Astrocyte of the spinal cord (primary cell): ENCODE measurements around the gene IRGC.

ENCODE experiments used
- DNase-seq: peaks from one replicate; pipeline ENCODE4 v3.0.0; 2011; ENCODE audit warnings: low read depth, low spot score
- H3K4me3 ChIP-seq: 2 replicates; pipeline ENCODE4 v1.5.1; 2011; ENCODE audit warnings: low read depth, mild to moderate bottlenecking, low read length, moderate library complexity
- CTCF ChIP-seq: IDR thresholded peaks from 2 replicates; pipeline ENCODE4 v1.5.1; 2012; ENCODE audit warnings: low read depth, mild to moderate bottlenecking, low read length, inconsistent platforms
- in situ Hi-C: cut with HindIII; loops from 2 replicates; pipeline ENCODE4 v1.10.0; 2017; ENCODE audit warnings: low sequenced_read_pairs

IRGC gene

GRCh38 chr19:43741075-43741825 is 25.4 kb downstream of the IRGC start:
- in situ Hi-C loops, result no loop called here
- no peak for TF ChIP-seq CTCF
- no peak for DNase-seq

GRCh38 chr19:43743059-43743458 is 27.2 kb downstream of the IRGC start:
- TF ChIP-seq CTCF, result no peak
- DNase-seq, result peak; percentile 48
- H3K4me3 ChIP-seq, result no peak overlapping the region
- in situ Hi-C loops, result no loop called here

More at GRCh38 chr19:43741075-43741825, 25.4 kb downstream of the IRGC start:
- no peak overlapping the region for H3K4me3 ChIP-seq

GRCh38 chr19:43747557-43748204 is 31.8 kb downstream of the IRGC start:
- in situ Hi-C loops, result no loop called here
- no peak overlapping the region for H3K4me3 ChIP-seq
- peak; percentile 29 for DNase-seq
- no peak for TF ChIP-seq CTCF

DNA sequence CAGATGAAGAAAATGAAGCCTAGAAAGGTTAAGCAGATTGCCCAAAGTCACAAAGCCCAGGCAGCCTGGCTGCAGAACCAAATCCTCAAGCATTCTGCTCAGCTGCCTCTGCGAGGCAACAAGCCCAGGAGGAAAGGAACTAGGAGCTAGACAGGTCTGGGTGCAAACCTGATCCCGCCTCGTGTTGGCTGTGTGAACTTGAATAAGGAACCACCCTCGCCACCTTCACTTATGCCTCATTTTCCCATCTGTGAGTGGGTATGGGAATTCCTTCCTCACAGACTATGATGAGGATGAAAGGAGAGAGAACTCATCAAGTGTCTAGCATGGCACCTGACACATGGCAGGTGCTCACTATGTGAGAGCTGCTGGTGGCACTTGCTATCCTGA is 32.3 kb downstream of the IRGC start:
- no peak for DNase-seq
- no peak overlapping the region for H3K4me3 ChIP-seq
- TF ChIP-seq CTCF, result no peak
- in situ Hi-C loops, result no loop called here

GRCh38 chr19:43748685-43749084 is 32.8 kb downstream of the IRGC start:
- no peak for DNase-seq
- H3K4me3 ChIP-seq, result no peak overlapping the region
- in situ Hi-C loops, result no loop called here
- no peak for TF ChIP-seq CTCF

GRCh38 chr19:43749152-43749551 is 33.3 kb downstream of the IRGC start:
- in situ Hi-C loops, result no loop called here
- H3K4me3 ChIP-seq, result no peak overlapping the region
- no peak for TF ChIP-seq CTCF
- DNase-seq, result no peak
